Activated naive CD8-positive, alpha-beta T cell treated with anti-CD3 and anti-CD28 coated beads for 36 hours (primary cell): Measurements from ENCODE around the gene SYNPR. TPM values are rescaled to one million over a fixed set of nuclear protein-coding genes. Genes with fewer than 3 reads are reported as not detected.

Source experiments
- DNase-seq: peaks from one replicate; pipeline ENCODE4 v3.0.0; 2021
- H3K27ac Mint-ChIP-seq: one replicate; pipeline ENCODE4 v1.8.0; 2022; ENCODE audit warnings: mild to moderate bottlenecking, moderate library complexity, mixed read lengths
- H3K27me3 Mint-ChIP-seq: one replicate; pipeline ENCODE4 v1.8.0; 2022; ENCODE audit warnings: mild to moderate bottlenecking, mixed read lengths
- H3K36me3 Mint-ChIP-seq: one replicate; pipeline ENCODE4 v1.8.0; 2021; ENCODE audit warnings: mild to moderate bottlenecking, mixed read lengths
- H3K4me1 Mint-ChIP-seq: one replicate; pipeline ENCODE4 v1.8.0; 2021; ENCODE audit warnings: mixed read lengths
- H3K4me3 Mint-ChIP-seq: one replicate; pipeline ENCODE4 v1.8.0; 2022; ENCODE audit warnings: mild to moderate bottlenecking, moderate library complexity, mixed read lengths
- H3K9me3 Mint-ChIP-seq: one replicate; pipeline ENCODE4 v1.8.0; 2022; ENCODE audit warnings: mixed read lengths
- total RNA-seq, 2 experiments: library from RNA; stranded (reverse); gene quantifications; one replicate each; pipeline ENCODE4 v1.2.3, GENCODE V29; 2021

The SYNPR gene
- total RNA-seq, 2 experiments from 2014 or later, result not detected

DNA sequence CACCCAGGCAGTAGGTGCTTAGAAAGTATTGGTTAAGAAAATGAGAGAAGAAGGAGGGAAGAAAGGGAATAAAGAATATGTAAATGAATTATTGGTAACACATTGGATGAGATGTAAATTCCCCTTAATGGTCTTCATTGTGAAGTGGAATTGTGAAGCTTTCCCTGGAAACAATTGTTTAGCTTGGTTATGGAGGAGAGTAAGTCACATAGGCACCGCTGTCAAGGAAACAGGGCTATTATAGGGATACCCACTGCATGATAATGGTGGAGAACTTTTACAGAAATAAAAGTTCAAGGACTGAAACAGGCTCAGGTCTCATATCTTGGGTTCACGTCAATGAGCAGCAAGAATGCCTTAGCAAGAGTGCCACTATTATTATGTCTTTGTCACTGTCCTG lies 9.5 kb downstream of the SYNPR start:
- H3K27me3 Mint-ChIP-seq, result peaks cover 3% of the 10 kb centered on the region

DNA sequence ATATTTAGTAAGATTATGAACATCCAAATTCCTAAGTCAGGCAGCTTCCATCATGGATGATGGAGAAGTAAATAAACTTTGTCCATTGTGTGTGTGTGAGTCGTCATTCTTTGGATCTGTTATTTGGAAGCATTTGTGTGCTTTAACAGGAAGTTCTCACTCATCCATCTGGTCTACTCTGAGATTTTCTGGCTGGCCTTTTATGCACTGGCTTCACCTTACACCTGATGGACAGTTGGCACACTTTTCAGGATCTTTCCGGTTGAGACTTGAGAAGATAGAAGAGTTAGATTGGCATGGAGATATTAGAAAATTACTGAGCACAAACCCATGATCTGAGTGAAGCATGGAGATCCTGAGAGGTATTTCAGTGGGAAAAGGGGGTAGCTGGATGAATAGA lies 12.6 kb downstream of the SYNPR start:
- no peaks in the 10 kb centered on the region for H3K9me3 Mint-ChIP-seq
- H3K27ac Mint-ChIP-seq, result no peak overlapping the region
- no peak overlapping the region for H3K4me3 Mint-ChIP-seq
- peaks cover 3% of the 10 kb centered on the region for H3K27me3 Mint-ChIP-seq
- no peaks in the 10 kb centered on the region for H3K4me1 Mint-ChIP-seq
- H3K36me3 Mint-ChIP-seq, result no peaks in the 10 kb centered on the region
- DNase-seq, result no peak

More for the DNA sequence above, 9.5 kb downstream of the SYNPR start:
- no peaks in the 10 kb centered on the region for H3K36me3 Mint-ChIP-seq
- H3K27ac Mint-ChIP-seq, result no peak overlapping the region
- no peaks in the 10 kb centered on the region for H3K4me1 Mint-ChIP-seq
- no peak for DNase-seq
- no peak overlapping the region for H3K4me3 Mint-ChIP-seq
- H3K9me3 Mint-ChIP-seq, result no peaks in the 10 kb centered on the region

- no peak overlapping the region for H3K4me3 Mint-ChIP-seq
- H3K27me3 Mint-ChIP-seq, result no peaks in the 10 kb centered on the region
- H3K4me1 Mint-ChIP-seq, result no peaks in the 10 kb centered on the region
- H3K36me3 Mint-ChIP-seq, result no peaks in the 10 kb centered on the region
- H3K27ac Mint-ChIP-seq, result no peak overlapping the region
- DNase-seq, result no peak
- H3K9me3 Mint-ChIP-seq, result peaks cover 4% of the 10 kb centered on the region
Observed at GRCh38 chr3:63294332-63294731, 16.2 kb downstream of the SYNPR start.

GRCh38 chr3:63295356-63295755 lies 17.2 kb downstream of the SYNPR start:
- Mint-ChIP-seq H3K4me1 (no peaks in the 10 kb centered on the region), H3K9me3 (peaks cover 4% of the 10 kb centered on the region), H3K36me3 (no peaks in the 10 kb centered on the region), H3K4me3 (no peak overlapping the region), H3K27me3 (no peaks in the 10 kb centered on the region), H3K27ac (no peak overlapping the region)
- no peak for DNase-seq

GRCh38 chr3:63295806-63296205 lies 17.7 kb downstream of the SYNPR start:
- H3K36me3 Mint-ChIP-seq, result no peaks in the 10 kb centered on the region
- H3K27me3 Mint-ChIP-seq, result peaks cover 4% of the 10 kb centered on the region
- H3K4me1 Mint-ChIP-seq, result no peaks in the 10 kb centered on the region
- DNase-seq, result no peak
- no peak overlapping the region for H3K27ac Mint-ChIP-seq
- peaks cover 4% of the 10 kb centered on the region for H3K9me3 Mint-ChIP-seq
- H3K4me3 Mint-ChIP-seq, result no peak overlapping the region

- no peak overlapping the region for H3K4me3 Mint-ChIP-seq
- H3K36me3 Mint-ChIP-seq, result no peaks in the 10 kb centered on the region
- peaks cover 4% of the 10 kb centered on the region for H3K9me3 Mint-ChIP-seq
Observed at GRCh38 chr3:63296249-63296648, 18.1 kb downstream of the SYNPR start.

DNA sequence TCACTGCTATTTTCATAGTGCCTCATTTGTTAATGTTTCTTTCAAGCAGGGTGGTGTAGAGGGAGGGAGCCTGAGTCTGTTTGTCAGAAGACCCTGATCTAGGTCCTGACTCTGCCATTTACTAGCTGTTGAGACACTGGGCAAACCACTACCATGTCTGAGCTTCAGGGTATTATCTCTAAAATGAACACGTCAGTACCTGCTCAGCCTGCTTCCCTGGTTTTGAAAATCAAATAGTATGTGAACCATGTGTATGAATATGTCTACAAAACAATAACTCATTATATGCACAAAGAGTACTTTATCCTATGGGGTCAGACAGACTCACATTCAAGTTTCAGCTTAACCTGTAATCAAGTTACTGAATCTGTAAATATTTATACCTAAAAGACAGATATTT lies 25.1 kb downstream of the SYNPR start:
- Mint-ChIP-seq H3K27ac (no peak overlapping the region), H3K9me3 (peaks cover 4% of the 10 kb centered on the region), H3K4me3 (no peak overlapping the region), H3K4me1 (no peaks in the 10 kb centered on the region), H3K27me3 (peaks cover 14% of the 10 kb centered on the region), H3K36me3 (no peaks in the 10 kb centered on the region)
- DNase-seq, result no peak

More at GRCh38 chr3:63296249-63296648, 18.1 kb downstream of the SYNPR start:
- no peak for DNase-seq
- Mint-ChIP-seq H3K27ac (no peak overlapping the region), H3K4me1 (no peaks in the 10 kb centered on the region), H3K27me3 (peaks cover 4% of the 10 kb centered on the region)

- Mint-ChIP-seq H3K27ac (no peak overlapping the region), H3K4me1 (no peaks in the 10 kb centered on the region), H3K27me3 (peaks cover 14% of the 10 kb centered on the region), H3K36me3 (no peaks in the 10 kb centered on the region), H3K9me3 (peaks cover 3% of the 10 kb centered on the region), H3K4me3 (no peak overlapping the region)
- no peak for DNase-seq
Observed at GRCh38 chr3:63304421-63304820, 26.3 kb downstream of the SYNPR start.

GRCh38 chr3:63308072-63308471 lies 30.0 kb downstream of the SYNPR start:
- no peaks in the 10 kb centered on the region for H3K4me1 Mint-ChIP-seq
- H3K9me3 Mint-ChIP-seq, result peaks cover 3% of the 10 kb centered on the region
- H3K27me3 Mint-ChIP-seq, result peaks cover 10% of the 10 kb centered on the region
- no peaks in the 10 kb centered on the region for H3K36me3 Mint-ChIP-seq
- no peak overlapping the region for H3K4me3 Mint-ChIP-seq
- H3K27ac Mint-ChIP-seq, result no peak overlapping the region
- DNase-seq, result no peak

- Mint-ChIP-seq H3K36me3 (no peaks in the 10 kb centered on the region), H3K4me3 (no peak overlapping the region), H3K9me3 (peaks cover 6% of the 10 kb centered on the region), H3K27me3 (peaks cover 7% of the 10 kb centered on the region), H3K27ac (no peak overlapping the region), H3K4me1 (no peaks in the 10 kb centered on the region)
- no peak for DNase-seq
Observed at GRCh38 chr3:63309768-63310167, 31.7 kb downstream of the SYNPR start.

- no peaks in the 10 kb centered on the region for H3K9me3 Mint-ChIP-seq
- no peak overlapping the region for H3K4me3 Mint-ChIP-seq
- no peak overlapping the region for H3K27ac Mint-ChIP-seq
- no peaks in the 10 kb centered on the region for H3K4me1 Mint-ChIP-seq
- peaks cover 5% of the 10 kb centered on the region for H3K27me3 Mint-ChIP-seq
- no peak for DNase-seq
- no peaks in the 10 kb centered on the region for H3K36me3 Mint-ChIP-seq
Observed at GRCh38 chr3:63323766-63324165, 45.7 kb downstream of the SYNPR start.

DNA sequence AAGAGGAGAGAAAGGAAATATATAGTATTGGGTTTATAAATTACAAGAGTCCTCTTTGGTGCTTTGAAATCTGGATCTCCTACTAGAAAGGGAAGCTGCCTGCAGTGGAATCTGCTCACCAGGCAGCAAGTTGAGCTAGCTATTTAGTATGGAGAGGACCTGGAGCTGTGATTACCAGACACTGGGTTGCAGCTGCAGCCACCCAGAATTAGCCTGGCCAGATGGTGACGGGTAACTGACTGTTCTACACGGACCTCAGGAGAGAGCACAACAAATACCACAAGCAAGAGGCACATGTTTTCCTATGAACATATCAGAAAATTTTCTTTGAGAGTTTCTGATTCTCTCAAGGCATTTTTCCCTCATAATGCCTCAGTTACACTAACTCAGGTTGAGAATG lies 46.5 kb downstream of the SYNPR start:
- H3K27me3 Mint-ChIP-seq, result peaks cover 5% of the 10 kb centered on the region
- no peak overlapping the region for H3K27ac Mint-ChIP-seq
- DNase-seq, result no peak
- no peaks in the 10 kb centered on the region for H3K9me3 Mint-ChIP-seq
- no peaks in the 10 kb centered on the region for H3K36me3 Mint-ChIP-seq
- H3K4me3 Mint-ChIP-seq, result no peak overlapping the region
- no peaks in the 10 kb centered on the region for H3K4me1 Mint-ChIP-seq

- H3K27ac Mint-ChIP-seq, result no peak overlapping the region
- H3K9me3 Mint-ChIP-seq, result no peaks in the 10 kb centered on the region
- no peak for DNase-seq
- H3K4me3 Mint-ChIP-seq, result no peak overlapping the region
- H3K4me1 Mint-ChIP-seq, result no peaks in the 10 kb centered on the region
- H3K27me3 Mint-ChIP-seq, result peaks cover 5% of the 10 kb centered on the region
- H3K36me3 Mint-ChIP-seq, result no peaks in the 10 kb centered on the region
Observed at GRCh38 chr3:63325386-63325785, 47.3 kb downstream of the SYNPR start.

GRCh38 chr3:63328365-63328764 lies 50.3 kb downstream of the SYNPR start:
- Mint-ChIP-seq H3K27ac (no peak overlapping the region), H3K4me1 (no peaks in the 10 kb centered on the region), H3K9me3 (no peaks in the 10 kb centered on the region), H3K4me3 (no peak overlapping the region), H3K36me3 (no peaks in the 10 kb centered on the region), H3K27me3 (peaks cover 5% of the 10 kb centered on the region)
- DNase-seq, result no peak

DNA sequence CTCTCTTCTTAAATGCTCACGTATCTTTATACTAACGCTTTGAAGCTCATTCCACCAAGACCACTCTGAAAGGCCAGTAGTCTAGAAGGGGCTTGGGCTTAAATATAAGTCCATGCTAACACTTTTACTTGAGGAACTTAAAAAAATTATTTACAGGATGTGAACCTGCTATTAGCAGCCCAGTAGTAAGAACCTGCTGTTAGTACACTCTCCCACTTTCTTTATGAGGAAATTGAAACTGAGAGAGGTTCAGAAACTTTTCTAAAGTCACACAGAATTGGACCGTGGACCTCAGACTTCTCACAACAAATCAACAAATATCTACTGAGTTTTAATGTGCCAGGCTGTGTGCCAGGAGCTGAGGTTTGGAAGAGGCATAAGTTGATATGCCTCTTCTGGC lies 53.4 kb downstream of the SYNPR start:
- Mint-ChIP-seq H3K4me3 (no peak overlapping the region), H3K9me3 (no peaks in the 10 kb centered on the region), H3K27me3 (peaks cover 4% of the 10 kb centered on the region), H3K36me3 (no peaks in the 10 kb centered on the region), H3K27ac (no peak overlapping the region), H3K4me1 (no peaks in the 10 kb centered on the region)
- no peak for DNase-seq

DNA sequence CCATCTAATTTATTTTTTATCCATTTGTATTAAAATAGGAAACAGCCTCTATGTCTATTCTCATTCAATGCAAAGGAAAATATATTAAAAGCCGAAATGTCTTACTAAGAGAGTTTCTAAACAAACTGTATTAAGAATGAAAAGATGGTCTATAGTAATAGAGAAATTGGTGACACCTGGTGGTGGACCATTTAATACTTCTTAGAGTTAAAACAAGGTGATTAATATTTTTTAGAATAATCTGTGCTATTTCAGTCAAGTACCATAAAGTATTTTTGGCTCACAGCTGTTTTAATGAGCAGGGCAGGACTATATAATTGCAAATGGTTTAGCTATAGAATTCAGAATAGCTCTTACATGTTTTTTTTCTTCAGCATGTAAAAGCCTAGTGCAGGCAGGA lies 55.7 kb downstream of the SYNPR start:
- Mint-ChIP-seq H3K27me3 (peaks cover 4% of the 10 kb centered on the region), H3K27ac (no peak overlapping the region), H3K9me3 (no peaks in the 10 kb centered on the region), H3K36me3 (no peaks in the 10 kb centered on the region), H3K4me3 (no peak overlapping the region), H3K4me1 (no peaks in the 10 kb centered on the region)
- no peak for DNase-seq

DNA sequence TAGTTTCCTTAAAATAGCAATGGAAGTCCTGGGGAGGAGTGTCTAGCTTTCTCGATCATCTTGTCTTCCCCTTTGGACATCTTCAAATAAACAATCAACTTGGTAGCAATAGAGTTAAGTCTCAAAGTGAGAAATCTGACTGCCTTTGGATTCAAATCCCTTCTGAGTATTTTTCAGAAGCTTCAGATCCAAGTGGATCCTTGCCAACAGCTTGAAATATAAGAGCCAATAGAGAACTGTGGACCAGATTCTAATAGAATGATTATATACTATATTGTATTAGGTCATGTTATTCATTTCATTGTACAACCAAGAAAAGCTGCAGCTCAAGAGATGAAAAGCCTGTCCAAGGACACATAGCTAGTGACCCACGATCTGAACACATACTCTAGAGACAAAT lies 60.2 kb downstream of the SYNPR start:
- H3K36me3 Mint-ChIP-seq, result no peaks in the 10 kb centered on the region
- no peak for DNase-seq
- H3K4me3 Mint-ChIP-seq, result no peak overlapping the region
- H3K4me1 Mint-ChIP-seq, result no peaks in the 10 kb centered on the region
- H3K9me3 Mint-ChIP-seq, result no peaks in the 10 kb centered on the region
- peaks cover 8% of the 10 kb centered on the region for H3K27me3 Mint-ChIP-seq
- H3K27ac Mint-ChIP-seq, result no peak overlapping the region
